GM08714 (cell line): ENCODE data around the gene LIF.

ENCODE experiments used
- H3K4me3 ChIP-seq: fragments of 200-500 bp; sonication (Bioruptor generic); 2 replicates; pipeline ENCODE4 v1.5.1; 2014; ENCODE audit warnings: mild to moderate bottlenecking, low read length, inconsistent platforms
- ZNF274 ChIP-seq: IDR thresholded peaks from 2 replicates; pipeline ENCODE4 v1.6.1; 2012; ENCODE audit warnings: mild to moderate bottlenecking, low read depth, low read length

LIF gene

GRCh38 chr22:30262917-30263741 is 16.6 kb upstream of the LIF start:
- no peak overlapping the region for H3K4me3 ChIP-seq
- TF ChIP-seq ZNF274: no peak

GRCh38 chr22:30262112-30262511 is 15.6 kb upstream of the LIF start:
- no peak overlapping the region for H3K4me3 ChIP-seq
- TF ChIP-seq ZNF274: no peak

- TF ChIP-seq ZNF274: no peak
These were observed 14.6 kb upstream of the LIF start for GRCh38 chr22:30261134-30261533.

GRCh38 chr22:30260682-30261081 is 14.1 kb upstream of the LIF start:
- no peak for TF ChIP-seq ZNF274
- no peak overlapping the region for H3K4me3 ChIP-seq

More at GRCh38 chr22:30261134-30261533, 14.6 kb upstream of the LIF start:
- H3K4me3 ChIP-seq: no peak overlapping the region

GRCh38 chr22:30260276-30260675 is 13.7 kb upstream of the LIF start:
- TF ChIP-seq ZNF274: no peak
- H3K4me3 ChIP-seq: no peak overlapping the region

GRCh38 chr22:30254314-30254713 is 7.8 kb upstream of the LIF start:
- no peak overlapping the region for H3K4me3 ChIP-seq
- TF ChIP-seq ZNF274: no peak

- no peak overlapping the region for H3K4me3 ChIP-seq
- no peak for TF ChIP-seq ZNF274
These were observed 6.8 kb upstream of the LIF start for GRCh38 chr22:30253205-30253852.

GRCh38 chr22:30252411-30253204 is 6.0 kb upstream of the LIF start:
- no peak for TF ChIP-seq ZNF274
- no peak overlapping the region for H3K4me3 ChIP-seq

GRCh38 chr22:30251711-30252110 is 5.2 kb upstream of the LIF start:
- TF ChIP-seq ZNF274: no peak
- H3K4me3 ChIP-seq: no peak overlapping the region

- no peak for TF ChIP-seq ZNF274
- no peak overlapping the region for H3K4me3 ChIP-seq
These were observed 4.2 kb upstream of the LIF start for GRCh38 chr22:30250661-30251267.

GRCh38 chr22:30250039-30250565 is 3.5 kb upstream of the LIF start:
- no peak for TF ChIP-seq ZNF274
- H3K4me3 ChIP-seq: no peak overlapping the region

- H3K4me3 ChIP-seq: no peak overlapping the region
- TF ChIP-seq ZNF274: no peak
These were observed 2.8 kb upstream of the LIF start for GRCh38 chr22:30249049-30250038.

GRCh38 chr22:30248484-30248883 is 1.9 kb upstream of the LIF start:
- no peak overlapping the region for H3K4me3 ChIP-seq
- no peak for TF ChIP-seq ZNF274

- TF ChIP-seq ZNF274: no peak
- H3K4me3 ChIP-seq: no peak overlapping the region
These were observed 1.4 kb upstream of the LIF start for GRCh38 chr22:30247974-30248373.
